ENCODE results near the gene FNIP2.

DNA sequence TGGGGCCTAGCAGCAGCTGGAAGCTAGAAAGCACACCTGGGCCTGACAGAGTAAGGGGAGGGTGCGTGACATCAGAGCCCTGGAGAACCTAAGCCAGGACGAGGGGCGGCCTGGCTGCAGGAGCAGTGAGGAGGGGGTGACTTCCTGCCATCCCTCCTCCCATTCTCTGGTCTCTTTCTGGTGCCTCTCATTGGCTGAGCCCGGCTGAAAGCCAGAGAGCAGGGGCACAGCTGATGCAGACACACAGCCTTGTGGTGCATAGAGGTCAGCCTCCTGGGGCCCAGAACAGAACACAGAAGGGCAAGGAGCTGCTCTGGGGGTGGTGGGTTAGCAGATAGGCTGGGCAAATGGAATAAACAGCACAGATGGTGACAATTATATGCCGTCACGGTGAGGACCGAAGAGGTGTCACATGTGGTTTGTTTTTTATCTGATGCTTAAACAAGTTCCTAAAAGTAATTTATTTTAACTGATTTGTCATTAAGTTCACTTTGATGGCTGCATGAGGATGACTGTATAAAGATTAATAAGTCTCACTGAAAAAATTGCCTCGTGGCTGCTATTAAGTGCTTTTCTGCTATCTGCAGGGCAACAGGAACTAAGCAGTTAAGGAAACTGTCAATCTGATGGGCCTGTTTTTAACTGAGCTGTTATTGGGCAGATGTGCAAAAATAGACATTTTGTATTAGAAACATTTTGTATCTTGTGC is 102.0 kb downstream of the FNIP2 start:
- TF ChIP-seq CTCF (conservative IDR thresholded peaks at IDR 0.05; ENCODE audit: low read depth, low read length): no peak
- no peak for TF ChIP-seq EZH2 (IDR thresholded peaks at IDR 0.05; ENCODE audit: borderline replicate concordance, low read depth, low read length, poor library complexity, severe bottlenecking)

Measured in A673 (cell line).